ENCODE results near the gene ATXN7L3. TPM values are rescaled to one million over a fixed set of nuclear protein-coding genes. Genes with fewer than 3 reads are reported as not detected.
A peak's percentile ranks its signal among the peaks of the same experiment; 100 is the strongest.

ATXN7L3 gene
- total and polyA plus RNA-seq, 9 of the 15 experiments (the other 6 are each of a cell fraction or from before 2014, with no cell fraction given) = 0.62 to 66.1 (median 33.2) TPM

GRCh38 chr17:44210342-44211192, 10.9 kb upstream of the ATXN7L3 start (continued):
- TF ChIP-seq SRF (CRISPR knock-in tag; IDR thresholded peaks at IDR 0.05) (no peak), KHSRP (IDR thresholded peaks at IDR 0.05) (no peak), PREB (CRISPR knock-in tag; IDR thresholded peaks at IDR 0.05) (no peak), CCAR2 (IDR thresholded peaks at IDR 0.05; ENCODE audit: low read depth, low read length) (no peak), RERE (CRISPR knock-in tag; IDR thresholded peaks at IDR 0.05; ENCODE audit: borderline replicate concordance) (no peak), GATA2 (CRISPR knock-in tag; IDR thresholded peaks at IDR 0.05) (no peak), COPS2 (conservative IDR thresholded peaks at IDR 0.05) (no peak), HIVEP1 (CRISPR knock-in tag; IDR thresholded peaks at IDR 0.05) (no peak), TBL1XR1 (IDR thresholded peaks at IDR 0.05; ENCODE audit: low read length in 2 of 2) (peak; percentile 66 to 69; a peak in 3 of 4 replicates), BCLAF1 (IDR thresholded peaks at IDR 0.05; ENCODE audit: borderline replicate concordance in 1 of 2, control insufficient read depth in 1 of 2, low read depth in 2 of 2, low read length in 1 of 2) (peak in 1 of 2 experiments; percentile 86; a peak in 1 of 4 replicates), THRA (IDR thresholded peaks at IDR 0.05) (no peak), ZFP30 (CRISPR knock-in tag; IDR thresholded peaks at IDR 0.05; ENCODE audit: borderline replicate concordance) (no peak), ZNF644 (tag; IDR thresholded peaks at IDR 0.05; ENCODE audit: low read depth) (no peak)

Data from K562 (cell line).